HepG2 (cell line): Measurements from ENCODE around the gene MAPK4.

Experiments used
- FOXA1 ChIP-seq, 2 experiments: fragments of 450-650 bp in 1 of 2; sonication (generic) in 1 of 2; formaldehyde crosslinking in 1 of 2; IDR thresholded peaks; 2 replicates each; pipeline versions ENCODE4 v1.4.0 to v1.6.1; 2016 to 2020; ENCODE audit warnings: missing genetic modification reagents in 1 of 2
- MED8 ChIP-seq: sonication (generic); formaldehyde crosslinking; IDR thresholded peaks from 2 replicates; pipeline ENCODE4 v1.8.1; 2023; ENCODE audit warnings: mild to moderate bottlenecking, missing genetic modification reagents; ENCODE audit not compliant: insufficient replicate concordance
- MXI1 ChIP-seq: IDR thresholded peaks from 3 replicates; pipeline ENCODE4 v1.6.1; 2012; ENCODE audit warnings: low read depth, low read length, inconsistent platforms, borderline replicate concordance
- NFIB ChIP-seq: sonication (generic); formaldehyde crosslinking; IDR thresholded peaks from 2 replicates; pipeline ENCODE4 v1.9.0; 2021; ENCODE audit warnings: missing genetic modification reagents, mild to moderate bottlenecking, borderline replicate concordance
- RAD51 ChIP-seq: fragments of 450-650 bp; IDR thresholded peaks from 2 replicates; pipeline ENCODE4 v1.6.1; 2016; ENCODE audit warnings: borderline replicate concordance
- TAF1 ChIP-seq: sonication (generic); formaldehyde crosslinking; IDR thresholded peaks from 2 replicates; pipeline ENCODE4 v1.4.0; 2020; ENCODE audit warnings: missing genetic modification reagents
- ZNF407 ChIP-seq: sonication (generic); formaldehyde crosslinking; IDR thresholded peaks from one replicate; pipeline ENCODE4 v1.5.1; 2020; ENCODE audit warnings: mild to moderate bottlenecking, missing genetic modification reagents; ENCODE audit errors: not compliant biosample characterization

- TF ChIP-seq MED8 (CRISPR knock-in tag) (no peak), MXI1 (no peak), RAD51 (no peak), NFIB (no peak), TAF1 (CRISPR knock-in tag) (no peak), ZNF407 (CRISPR knock-in tag) (no peak), FOXA1 (IDR thresholded peaks at IDR 0.05) (no peak), FOXA1 (CRISPR knock-in tag; IDR thresholded peaks at IDR 0.05) (no peak)
These were observed 66.4 kb downstream of the MAPK4 start for GRCh38 chr18:50626317-50626716.
